ENCODE data around the gene RHOG.

Gene RHOG

DNA sequence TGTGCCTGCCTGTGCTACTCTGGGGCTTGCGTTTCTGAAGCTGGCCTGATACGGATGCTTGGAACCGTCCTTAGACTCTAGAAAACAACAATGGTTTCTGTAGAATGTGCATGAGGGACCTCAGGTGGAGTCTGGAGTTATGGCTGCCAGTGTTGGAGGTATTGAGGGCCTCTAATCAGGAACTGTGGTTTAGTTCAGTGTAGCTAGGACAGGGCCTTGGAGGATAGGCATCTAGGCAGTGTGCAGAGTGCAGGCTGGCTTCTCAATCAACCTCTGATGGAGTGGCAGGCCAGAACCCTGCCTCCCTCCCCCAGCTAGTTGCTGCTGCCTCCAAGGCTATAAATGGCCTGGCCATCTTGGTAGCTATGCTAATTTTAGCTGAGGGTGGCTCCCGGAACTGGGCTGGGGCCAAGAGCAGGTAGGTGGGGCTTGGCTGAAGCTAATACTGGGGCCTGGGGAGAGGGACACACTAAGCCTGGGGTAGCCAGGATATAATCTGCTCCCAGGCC lies 18.7 kb upstream of the RHOG start:
- no peak for DNase-seq (ENCODE audit: low read depth, low spot score)

GRCh38 chr11:3857628-3858027 lies 16.9 kb upstream of the RHOG start:
- DNase-seq (ENCODE audit: low read depth, low spot score) = no peak

- DNase-seq (ENCODE audit: low read depth, low spot score) = no peak
Observed at GRCh38 chr11:3856856-3857553, 16.2 kb upstream of the RHOG start.

DNA sequence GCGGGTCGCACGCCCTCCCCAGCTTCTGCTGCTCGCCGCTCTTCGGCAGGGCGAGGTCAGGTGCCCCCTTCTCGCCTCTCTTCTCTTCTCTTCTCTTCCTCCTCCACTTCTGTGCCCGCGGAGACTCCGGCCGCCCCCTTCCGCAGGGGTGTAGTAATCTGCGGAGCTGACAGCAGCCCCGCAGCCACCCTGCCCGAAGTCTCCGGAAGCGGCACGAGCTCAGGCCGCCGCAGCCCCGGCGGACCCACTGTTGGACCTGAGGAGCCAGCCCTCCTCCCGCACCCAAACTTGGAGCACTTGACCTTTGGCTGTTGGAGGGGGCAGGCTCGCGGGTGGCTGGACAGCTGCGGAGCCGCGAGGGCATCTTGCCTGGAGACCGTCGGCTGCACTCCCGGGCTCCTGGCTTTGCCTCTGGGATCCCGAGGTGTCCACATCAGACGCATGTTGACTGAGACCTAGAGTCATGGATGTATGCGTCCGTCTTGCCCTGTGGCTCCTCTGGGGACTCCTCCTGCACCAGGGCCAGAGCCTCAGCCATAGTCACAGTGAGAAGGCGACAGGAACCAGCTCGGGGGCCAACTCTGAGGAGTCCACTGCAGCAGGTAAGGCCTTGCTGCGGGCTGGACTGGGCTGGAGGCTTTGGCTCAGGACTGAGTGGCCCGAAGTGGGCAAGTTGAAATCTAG lies 15.2 kb upstream of the RHOG start:
- no peak for DNase-seq (ENCODE audit: low read depth, low spot score)

GRCh38 chr11:3854977-3855807 lies 14.4 kb upstream of the RHOG start, which contains the start of gene STIM1:
STIM1 (plus strand) TSS chr11:3855664; CDS start chr11:3856271, 607 bp downstream.
- peak; percentile 97 for DNase-seq (ENCODE audit: low read depth, low spot score)

GRCh38 chr11:3854660-3854976 lies 13.9 kb upstream of the RHOG start:
- no peak for DNase-seq (ENCODE audit: low read depth, low spot score)

- no peak for DNase-seq (ENCODE audit: low read depth, low spot score)
Observed at GRCh38 chr11:3853899-3854659, 13.3 kb upstream of the RHOG start.

DNA sequence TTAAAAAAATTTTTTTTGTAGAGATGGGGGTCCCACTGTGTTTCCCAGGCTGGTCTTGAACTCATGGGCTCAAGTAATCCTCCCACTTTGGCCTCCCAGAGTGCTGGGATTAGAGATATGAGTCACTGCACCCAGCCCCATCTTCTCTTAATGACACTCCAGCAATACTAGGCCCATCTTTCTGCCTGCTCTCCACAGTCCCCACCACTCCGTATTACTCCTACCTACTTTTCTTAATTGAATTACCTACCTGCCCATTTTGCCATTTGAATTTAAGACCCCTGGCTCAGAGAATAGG lies 12.7 kb upstream of the RHOG start:
- DNase-seq (ENCODE audit: low read depth, low spot score) = no peak

DNA sequence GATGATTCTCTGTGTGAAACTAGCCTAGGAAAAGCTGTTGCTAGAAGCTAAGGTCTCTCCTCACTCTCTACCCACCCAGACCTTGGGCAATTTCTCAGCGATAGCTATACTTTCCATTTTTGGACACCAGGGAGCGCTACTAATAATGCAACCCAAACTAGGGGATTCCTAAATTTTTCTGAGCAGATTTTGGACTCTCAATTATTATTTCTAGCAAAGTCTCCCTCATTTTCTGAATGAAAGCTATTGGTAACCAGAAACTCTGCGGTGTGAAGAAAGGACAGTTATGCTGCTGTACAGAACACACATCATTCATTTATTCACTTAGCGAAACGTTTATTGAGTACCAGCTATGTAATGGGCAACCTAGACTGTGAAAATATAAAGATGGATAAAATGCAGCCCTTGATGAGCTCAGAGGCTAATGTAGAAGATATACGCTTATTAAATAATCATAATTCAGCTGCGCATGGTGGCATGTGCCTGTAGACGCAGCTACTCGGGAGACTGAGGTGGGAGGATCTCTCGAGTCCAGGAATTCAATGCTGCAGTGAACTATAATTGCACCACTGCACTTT lies 8.6 kb upstream of the RHOG start:
- no peak for DNase-seq (ENCODE audit: low read depth, low spot score)

- DNase-seq (ENCODE audit: low read depth, low spot score) = no peak
Observed at GRCh38 chr11:3845670-3846069, 4.9 kb upstream of the RHOG start.

DNA sequence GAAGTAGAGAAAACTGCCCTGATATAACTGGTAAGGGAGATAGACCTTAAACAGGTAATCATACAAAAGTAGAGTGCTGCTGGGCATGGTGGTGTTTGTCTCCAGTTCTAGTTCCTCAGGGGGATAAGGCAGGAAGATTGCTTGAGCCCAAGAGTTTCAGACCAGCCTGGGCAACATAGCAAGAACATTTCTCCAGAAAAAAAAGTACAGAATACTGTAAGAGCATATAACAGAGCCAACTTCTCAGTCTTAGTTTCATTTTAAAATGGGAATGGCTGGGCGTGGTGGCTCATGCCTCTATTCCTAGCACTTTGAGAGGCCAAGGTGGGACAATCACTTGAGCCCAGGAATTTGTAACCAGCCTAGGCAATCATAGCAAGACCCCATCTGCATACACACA lies 4.5 kb upstream of the RHOG start:
- DNase-seq (ENCODE audit: low read depth, low spot score) = no peak

DNA sequence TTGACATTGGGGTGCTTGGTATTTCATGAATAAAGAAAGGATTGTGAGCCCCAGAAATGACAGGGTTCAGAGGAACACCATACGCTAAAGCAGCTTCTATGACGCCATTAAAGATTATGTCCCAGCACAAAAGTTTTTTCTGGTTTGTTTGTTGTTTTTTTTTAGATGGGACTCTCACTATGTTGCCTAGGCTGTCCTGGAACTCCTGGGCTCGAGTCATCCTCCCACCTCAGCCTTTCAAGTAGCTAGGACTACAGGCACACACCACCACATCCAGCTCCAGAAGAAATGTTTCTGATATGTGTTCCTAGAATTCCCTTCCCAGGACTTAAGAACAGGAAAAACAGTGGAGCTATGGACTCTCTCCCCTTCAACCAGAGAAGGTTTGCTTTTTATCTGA lies 2.6 kb upstream of the RHOG start:
- no peak for DNase-seq (ENCODE audit: low read depth, low spot score)

- DNase-seq (ENCODE audit: low read depth, low spot score) = peak; percentile 88
Observed at GRCh38 chr11:3841426-3842350, 929 bp upstream of the RHOG start.

- no peak for DNase-seq (ENCODE audit: low read depth, low spot score)
Observed at GRCh38 chr11:3840004-3840869, 522 bp downstream of the RHOG start.

DNA sequence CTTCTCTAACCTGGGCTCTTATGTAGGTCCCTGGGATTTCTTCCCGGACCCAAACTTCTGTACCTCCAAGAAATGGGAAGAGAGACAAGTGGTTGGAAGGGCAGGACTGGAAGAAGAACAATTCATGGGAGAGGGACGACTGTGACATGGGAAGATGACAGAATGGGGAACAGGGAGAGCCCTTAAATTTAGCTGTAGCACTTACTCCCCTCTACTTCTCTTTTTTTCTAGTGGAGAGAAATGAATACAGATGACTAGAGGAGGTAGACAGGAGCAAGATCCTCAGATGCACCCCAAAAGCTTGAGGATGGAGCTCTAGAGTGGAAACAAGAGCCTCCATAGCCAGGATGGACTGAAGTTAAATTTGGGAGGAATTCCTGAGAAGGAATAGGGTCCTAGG lies 2.3 kb downstream of the RHOG start:
- no peak for DNase-seq (ENCODE audit: low read depth, low spot score)

GRCh38 chr11:3837793-3838192 lies 3.0 kb downstream of the RHOG start:
- no peak for DNase-seq (ENCODE audit: low read depth, low spot score)

- no peak for DNase-seq (ENCODE audit: low read depth, low spot score)
Observed at GRCh38 chr11:3836903-3837302, 3.9 kb downstream of the RHOG start.

DNA sequence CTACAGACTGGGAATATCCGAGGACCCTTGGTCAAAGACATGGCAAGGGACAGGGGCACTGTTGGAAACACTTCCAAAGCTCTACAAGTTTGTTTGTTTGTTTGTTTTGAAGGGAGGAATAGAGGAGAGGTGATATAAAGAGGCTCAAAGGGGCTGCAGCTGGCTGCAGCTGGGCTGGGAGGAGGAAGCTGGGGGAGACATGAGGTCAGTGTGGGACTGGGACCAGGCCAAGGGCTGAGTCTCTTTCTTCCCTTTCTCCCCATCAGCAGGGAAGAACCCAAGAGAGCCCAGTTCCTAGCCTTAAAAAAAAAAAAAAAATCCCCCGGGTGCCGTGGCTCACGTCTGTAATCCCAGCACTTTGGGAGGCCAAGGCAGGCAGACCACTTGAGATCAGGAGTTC lies 5.0 kb downstream of the RHOG start:
- DNase-seq (ENCODE audit: low read depth, low spot score) = no peak

- DNase-seq (ENCODE audit: low read depth, low spot score) = no peak
Observed at GRCh38 chr11:3834664-3835461, 5.9 kb downstream of the RHOG start.
